GM13977 (cell line): Measurements from ENCODE around the gene COL4A4.

Source experiments
- DNase-seq: peaks from one replicate; pipeline ENCODE4 v3.0.0; 2012; ENCODE audit warnings: low spot score
- CTCF ChIP-seq: IDR thresholded peaks from 2 replicates; pipeline ENCODE4 v1.5.1; 2012; ENCODE audit warnings: mild to moderate bottlenecking, control low read depth; ENCODE audit not compliant: insufficient read depth; ENCODE audit errors: extremely low read depth, missing control alignments
- in situ Hi-C: fragments of 300-500 bp; cut with MboI; formaldehyde crosslinking; loops from one replicate; pipeline ENCODE4 v1.12.0; 2022; ENCODE audit warnings: low sequenced_read_pairs, low pct_unique_long_range_greater_than_20kb, mixed read lengths, inconsistent platforms; ENCODE audit not compliant: unreplicated experiment

COL4A4 gene

GRCh38 chr2:227163998-227164762 lies at the start of gene COL4A4, which contains the start of gene COL4A3:
Gene COL4A4 (minus strand): TSS chr2:227164205. CDS start chr2:227147483, 16,722 bp downstream.
Gene COL4A3 (plus strand): TSS chr2:227164624. CDS start chr2:227164727, 103 bp downstream.
- in situ Hi-C loops = no loop called here
- no peak for TF ChIP-seq CTCF
- DNase-seq = peak; percentile 76

- in situ Hi-C loops = no loop called here
- no peak for DNase-seq
- TF ChIP-seq CTCF = no peak
These were observed 43.6 kb upstream of the COL4A4 start for GRCh38 chr2:227207573-227207972.

GRCh38 chr2:227206406-227206805 lies 42.4 kb upstream of the COL4A4 start:
- no peak for TF ChIP-seq CTCF
- in situ Hi-C loops = no loop called here
- DNase-seq = no peak

GRCh38 chr2:227205701-227206100 lies 41.7 kb upstream of the COL4A4 start:
- in situ Hi-C loops = no loop called here
- no peak for TF ChIP-seq CTCF

GRCh38 chr2:227204452-227204851 lies 40.4 kb upstream of the COL4A4 start:
- no peak for TF ChIP-seq CTCF
- no peak for DNase-seq
- in situ Hi-C loops = no loop called here

More at GRCh38 chr2:227205701-227206100, 41.7 kb upstream of the COL4A4 start:
- DNase-seq = no peak

GRCh38 chr2:227201771-227202170 lies 37.8 kb upstream of the COL4A4 start:
- DNase-seq = no peak
- in situ Hi-C loops = no loop called here

More at GRCh38 chr2:227201771-227202170, 37.8 kb upstream of the COL4A4 start:
- TF ChIP-seq CTCF = no peak
